ENCODE measurements around the gene RXRA.

The RXRA gene

DNA sequence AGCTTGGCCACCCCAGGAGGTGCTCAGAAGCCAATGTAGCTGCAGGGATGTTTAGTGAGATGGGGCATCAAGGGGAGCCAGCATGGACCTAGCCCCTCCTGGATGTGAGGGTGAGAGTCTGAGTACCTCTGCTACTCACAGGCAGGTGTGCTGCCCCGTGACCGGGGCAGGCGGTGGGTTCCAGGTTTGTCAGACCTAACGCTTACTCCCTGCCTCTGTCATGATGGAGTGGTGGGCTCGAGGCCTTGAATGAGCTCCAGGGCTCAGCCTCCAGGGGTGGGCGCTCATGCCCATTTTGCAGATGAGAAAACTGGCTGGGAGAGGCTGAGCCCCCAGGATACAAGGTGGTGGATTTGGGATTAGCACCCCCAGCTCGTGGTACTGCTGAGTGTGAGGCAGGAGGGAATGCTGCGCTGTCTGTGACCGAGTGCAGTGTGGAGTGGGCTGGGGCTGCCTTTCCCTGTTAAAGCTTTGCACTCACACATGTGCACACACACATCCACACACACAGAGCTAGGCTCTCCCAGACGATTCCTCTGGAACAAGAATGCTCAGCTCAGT is 1.5 kb downstream of the RXRA start:
- Histone ChIP-seq H3K4me1 (ENCODE audit: control insufficient read depth, insufficient read depth, low read length) (peaks cover 75% of the 10 kb centered on the region), H3K27me3 (ENCODE audit: control insufficient read depth in 1 of 2, insufficient read depth in 2 of 2, low read length in 2 of 2) (no peaks in the 10 kb centered on the region), H3K27ac (ENCODE audit: low read length) (peak overlapping the region; percentile 82), H3K9me3 (ENCODE audit: control insufficient read depth in 2 of 2, low read length in 2 of 2) (no peaks in the 10 kb centered on the region), H3K9ac (ENCODE audit: low read length in 2 of 2) (peak overlapping the region; percentile 82 to 85), H3K36me3 (ENCODE audit: control insufficient read depth in 2 of 2, insufficient read depth in 2 of 2, low read length in 2 of 2) (no peaks in the 10 kb centered on the region), H3K4me3 (ENCODE audit: low read length in 2 of 2) (peak overlapping the region; percentile 84 to 86)

DNA sequence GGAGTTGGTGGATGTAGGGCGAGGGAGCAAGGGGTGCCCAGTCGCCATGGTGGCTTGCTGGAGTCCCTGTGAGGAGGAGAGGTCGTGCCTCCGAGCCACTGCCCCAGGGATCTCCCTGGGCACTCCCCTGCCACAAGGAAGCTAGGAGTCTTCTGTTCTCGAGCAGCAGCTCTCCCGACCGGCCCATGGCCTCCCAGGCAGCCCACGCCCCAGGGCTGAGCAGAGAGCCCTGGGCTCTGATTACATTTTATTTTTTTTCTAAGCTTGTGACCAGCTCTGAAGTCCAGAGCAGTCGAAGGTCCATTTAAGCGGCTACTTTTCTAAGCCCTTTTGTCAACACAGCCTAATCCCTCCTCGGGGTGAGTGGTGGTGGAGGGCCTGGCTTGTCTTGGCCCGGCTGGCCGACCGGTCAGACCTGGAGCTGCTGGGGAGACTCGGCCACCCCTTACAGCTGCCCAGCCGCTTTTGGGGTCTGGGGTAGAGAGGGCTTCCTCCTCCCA is 2.1 kb downstream of the RXRA start:
- peak overlapping the region; percentile 82 for H3K27ac ChIP-seq (ENCODE audit: low read length)
- no peaks in the 10 kb centered on the region for H3K9me3 ChIP-seq (ENCODE audit: control insufficient read depth in 2 of 2, low read length in 2 of 2)
- H3K9ac ChIP-seq (ENCODE audit: low read length in 2 of 2) = peak overlapping the region; percentile 82 to 85
- H3K4me1 ChIP-seq (ENCODE audit: control insufficient read depth, insufficient read depth, low read length) = peaks cover 82% of the 10 kb centered on the region
- H3K27me3 ChIP-seq (ENCODE audit: control insufficient read depth in 1 of 2, insufficient read depth in 2 of 2, low read length in 2 of 2) = no peaks in the 10 kb centered on the region
- H3K4me3 ChIP-seq (ENCODE audit: low read length in 2 of 2) = peak overlapping the region; percentile 84 to 86
- H3K36me3 ChIP-seq (ENCODE audit: control insufficient read depth in 2 of 2, insufficient read depth in 2 of 2, low read length in 2 of 2) = no peaks in the 10 kb centered on the region

DNA sequence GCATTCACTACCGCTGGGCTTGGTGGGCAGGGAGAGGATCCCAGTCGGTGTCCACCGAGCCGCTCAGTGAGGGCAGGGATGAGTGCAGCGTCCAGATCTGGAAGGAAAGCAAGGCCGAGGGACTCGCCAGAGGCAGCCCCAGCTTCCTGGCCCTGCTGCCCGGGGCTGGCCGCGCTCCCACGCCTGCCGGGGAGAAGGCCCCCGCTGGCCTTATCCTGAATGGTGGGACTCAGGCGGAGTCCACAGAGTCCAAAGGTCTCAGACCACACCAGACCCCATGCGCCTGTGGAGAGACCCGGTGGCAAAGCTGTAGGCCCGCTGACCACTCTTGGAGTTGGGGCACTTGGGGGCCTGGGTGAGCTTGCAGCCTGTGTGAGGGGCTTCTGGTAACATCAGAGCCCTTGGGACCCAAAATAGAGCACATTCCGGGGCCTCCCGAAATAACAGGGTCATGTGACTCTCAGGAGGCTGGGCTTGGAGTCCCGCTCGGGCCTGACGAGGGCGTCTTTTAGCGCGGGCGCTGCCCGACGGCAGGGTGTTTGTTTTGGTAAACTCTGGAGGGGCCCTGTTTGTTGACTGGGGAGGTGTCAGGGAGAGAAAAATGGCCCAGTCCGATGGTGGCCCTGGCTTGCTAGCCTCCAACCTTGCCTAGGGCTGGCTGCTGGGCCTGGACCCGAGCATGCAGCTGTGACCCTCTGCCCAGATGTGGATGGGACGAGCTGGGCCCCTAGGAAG is 2.8 kb downstream of the RXRA start:
- H3K27ac ChIP-seq (ENCODE audit: low read length) = peak overlapping the region; percentile 82
- H3K9ac ChIP-seq (ENCODE audit: low read length in 2 of 2) = peak overlapping the region; percentile 82 to 85
- peak overlapping the region; percentile 84 to 86 for H3K4me3 ChIP-seq (ENCODE audit: low read length in 2 of 2)
- H3K9me3 ChIP-seq (ENCODE audit: control insufficient read depth in 2 of 2, low read length in 2 of 2) = no peaks in the 10 kb centered on the region
- no peaks in the 10 kb centered on the region for H3K36me3 ChIP-seq (ENCODE audit: control insufficient read depth in 2 of 2, insufficient read depth in 2 of 2, low read length in 2 of 2)
- peaks cover 83% of the 10 kb centered on the region for H3K4me1 ChIP-seq (ENCODE audit: control insufficient read depth, insufficient read depth, low read length)
- no peaks in the 10 kb centered on the region for H3K27me3 ChIP-seq (ENCODE audit: control insufficient read depth in 1 of 2, insufficient read depth in 2 of 2, low read length in 2 of 2)

DNA sequence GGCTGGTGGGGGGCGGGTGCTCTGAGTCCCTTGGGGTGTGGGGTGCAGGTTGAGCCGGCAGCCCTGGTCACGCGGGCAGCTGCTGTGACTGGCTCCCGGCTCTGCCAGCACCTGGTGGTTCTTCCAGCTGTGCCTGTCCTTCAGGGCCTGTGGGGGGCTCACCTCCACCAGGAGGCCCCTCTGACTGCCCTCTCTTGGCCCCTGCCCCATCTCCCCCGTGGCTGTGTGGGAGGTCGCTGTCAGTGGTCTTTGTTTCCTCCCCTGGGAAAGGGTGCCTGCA is 3.3 kb downstream of the RXRA start:
- Histone ChIP-seq H3K4me1 (ENCODE audit: control insufficient read depth, insufficient read depth, low read length) (peaks cover 83% of the 10 kb centered on the region), H3K27ac (ENCODE audit: low read length) (peak overlapping the region; percentile 82), H3K9me3 (ENCODE audit: control insufficient read depth in 2 of 2, low read length in 2 of 2) (no peaks in the 10 kb centered on the region), H3K4me3 (ENCODE audit: low read length in 2 of 2) (peak overlapping the region; percentile 84 to 86), H3K36me3 (ENCODE audit: control insufficient read depth in 2 of 2, insufficient read depth in 2 of 2, low read length in 2 of 2) (no peaks in the 10 kb centered on the region), H3K9ac (ENCODE audit: low read length in 2 of 2) (peak overlapping the region; percentile 82 to 85), H3K27me3 (ENCODE audit: control insufficient read depth in 1 of 2, insufficient read depth in 2 of 2, low read length in 2 of 2) (no peaks in the 10 kb centered on the region)

DNA sequence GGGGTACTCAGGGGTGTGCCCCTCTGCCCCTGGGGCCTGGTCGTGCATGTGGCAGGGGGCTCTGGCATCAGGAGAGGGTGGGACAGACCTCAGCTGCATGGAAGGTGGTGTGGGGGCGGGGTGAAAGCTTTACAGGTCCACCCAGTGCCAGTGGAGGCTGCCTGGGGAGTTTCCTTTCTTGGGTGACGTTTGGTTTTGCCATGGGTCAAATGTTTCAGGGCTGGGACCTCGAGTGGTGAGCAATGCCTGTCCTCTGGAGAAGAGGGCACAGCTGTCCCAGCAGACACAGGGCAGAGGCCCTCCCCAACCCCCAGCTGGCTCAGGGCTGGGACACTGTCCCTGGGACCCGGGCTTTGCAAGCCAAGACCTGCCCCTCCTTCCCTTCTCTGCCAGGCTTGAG is 3.6 kb downstream of the RXRA start:
- Histone ChIP-seq H3K4me3 (ENCODE audit: low read length in 2 of 2) (peak overlapping the region; percentile 84 to 86), H3K4me1 (ENCODE audit: control insufficient read depth, insufficient read depth, low read length) (peaks cover 83% of the 10 kb centered on the region), H3K27ac (ENCODE audit: low read length) (peak overlapping the region; percentile 82), H3K36me3 (ENCODE audit: control insufficient read depth in 2 of 2, insufficient read depth in 2 of 2, low read length in 2 of 2) (no peaks in the 10 kb centered on the region), H3K9me3 (ENCODE audit: control insufficient read depth in 2 of 2, low read length in 2 of 2) (no peaks in the 10 kb centered on the region), H3K27me3 (ENCODE audit: control insufficient read depth in 1 of 2, insufficient read depth in 2 of 2, low read length in 2 of 2) (no peaks in the 10 kb centered on the region), H3K9ac (ENCODE audit: low read length in 2 of 2) (peak overlapping the region in 1 of 2 donors; percentile 85)

DNA sequence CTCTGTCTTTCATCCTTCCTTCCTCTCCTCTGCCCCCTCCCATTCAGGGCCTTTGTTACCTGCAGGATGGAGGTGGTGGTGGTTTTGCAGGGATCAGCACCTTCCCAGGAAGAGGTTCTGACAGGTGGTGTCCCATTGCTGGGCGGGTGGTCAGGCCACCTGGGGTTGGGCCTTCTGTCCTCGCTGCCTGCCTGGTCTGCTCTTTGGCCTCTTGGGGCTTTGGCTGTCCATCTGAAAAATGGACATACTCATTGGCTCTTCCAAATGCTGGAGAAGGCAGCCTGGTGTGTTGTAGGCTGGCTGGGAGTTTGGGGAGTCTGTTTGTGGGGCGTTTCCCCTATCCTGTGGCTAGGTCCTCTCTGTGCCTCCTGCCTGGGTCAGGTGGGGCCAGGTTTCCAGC is 4.3 kb downstream of the RXRA start:
- H3K9ac ChIP-seq (ENCODE audit: low read length in 2 of 2) = no peak overlapping the region
- no peaks in the 10 kb centered on the region for H3K27me3 ChIP-seq (ENCODE audit: control insufficient read depth in 1 of 2, insufficient read depth in 2 of 2, low read length in 2 of 2)
- peak overlapping the region in 1 of 2 donors; percentile 84 for H3K4me3 ChIP-seq (ENCODE audit: low read length in 2 of 2)
- H3K36me3 ChIP-seq (ENCODE audit: control insufficient read depth in 2 of 2, insufficient read depth in 2 of 2, low read length in 2 of 2) = no peaks in the 10 kb centered on the region
- peaks cover 81% of the 10 kb centered on the region for H3K4me1 ChIP-seq (ENCODE audit: control insufficient read depth, insufficient read depth, low read length)
- peak overlapping the region; percentile 31 for H3K27ac ChIP-seq (ENCODE audit: low read length)
- no peaks in the 10 kb centered on the region for H3K9me3 ChIP-seq (ENCODE audit: control insufficient read depth in 2 of 2, low read length in 2 of 2)

DNA sequence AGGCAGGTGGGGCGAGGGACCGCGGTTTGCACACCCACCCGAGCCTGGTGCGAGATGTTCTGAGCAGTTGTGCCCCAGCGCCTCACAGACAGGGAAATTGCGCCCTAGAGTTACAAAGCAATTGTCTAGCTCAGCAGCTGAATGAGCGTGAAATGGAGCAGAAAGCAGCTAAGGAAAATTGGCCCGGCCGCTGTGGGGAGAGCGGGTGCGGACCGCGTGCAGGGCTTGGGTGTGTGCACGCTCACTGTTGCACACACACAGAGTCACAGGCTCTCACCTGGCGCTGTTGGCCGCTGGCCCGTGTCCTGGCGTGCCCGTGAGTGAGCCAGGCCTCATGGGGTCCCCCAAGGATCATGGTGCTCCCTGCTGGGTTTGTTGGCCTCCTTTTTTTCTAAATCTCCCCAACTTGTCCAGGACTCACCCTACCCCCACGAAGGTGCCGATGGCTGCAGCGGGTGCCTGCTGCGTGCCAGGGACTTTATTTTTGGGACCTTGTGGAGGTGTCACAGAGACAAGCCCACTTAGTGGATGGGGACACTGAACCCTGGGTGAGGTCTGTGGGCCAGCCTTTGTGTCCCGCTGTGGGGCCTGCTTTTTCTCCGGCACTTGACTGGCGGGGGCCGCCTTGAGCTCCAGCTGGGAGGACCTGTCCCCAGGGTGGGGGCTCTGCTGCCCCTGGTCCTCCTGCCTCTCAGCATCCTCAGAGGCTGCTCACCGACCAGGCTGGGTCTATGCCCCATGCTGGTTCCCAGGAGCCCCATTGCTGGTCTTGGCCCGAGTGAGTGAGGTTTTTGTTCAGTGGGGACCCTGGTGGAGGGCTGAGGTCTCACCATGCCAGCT is 5.2 kb downstream of the RXRA start:
- Histone ChIP-seq H3K4me3 (ENCODE audit: low read length in 2 of 2) (no peak overlapping the region), H3K9ac (ENCODE audit: low read length in 2 of 2) (no peak overlapping the region), H3K4me1 (ENCODE audit: control insufficient read depth, insufficient read depth, low read length) (peaks cover 88% of the 10 kb centered on the region), H3K36me3 (ENCODE audit: control insufficient read depth in 2 of 2, insufficient read depth in 2 of 2, low read length in 2 of 2) (no peaks in the 10 kb centered on the region), H3K27ac (ENCODE audit: low read length) (no peak overlapping the region), H3K27me3 (ENCODE audit: control insufficient read depth in 1 of 2, insufficient read depth in 2 of 2, low read length in 2 of 2) (no peaks in the 10 kb centered on the region), H3K9me3 (ENCODE audit: control insufficient read depth in 2 of 2, low read length in 2 of 2) (no peaks in the 10 kb centered on the region)

DNA sequence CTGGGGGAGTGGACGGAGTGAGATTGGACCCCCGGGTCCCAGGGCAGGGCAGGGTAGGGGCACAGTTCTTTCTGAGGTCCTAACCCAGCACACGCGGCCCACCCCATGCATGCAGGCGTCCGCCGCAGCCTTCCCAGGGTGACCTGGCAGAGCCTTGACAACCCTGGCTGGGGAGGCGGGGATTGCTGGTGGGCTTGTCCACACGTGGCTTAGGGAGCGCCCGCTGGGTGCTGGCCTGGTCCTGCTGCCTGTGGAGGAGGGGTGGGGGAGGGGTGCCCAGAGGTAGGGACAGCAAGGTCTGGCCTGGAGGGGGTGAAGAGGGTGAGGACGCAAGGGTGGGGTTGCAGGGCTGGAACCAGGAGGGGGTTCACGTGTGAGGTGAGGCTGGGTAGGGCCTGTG is 6.0 kb downstream of the RXRA start:
- Histone ChIP-seq H3K9me3 (ENCODE audit: control insufficient read depth in 2 of 2, low read length in 2 of 2) (no peaks in the 10 kb centered on the region), H3K9ac (ENCODE audit: low read length in 2 of 2) (no peak overlapping the region), H3K27me3 (ENCODE audit: control insufficient read depth in 1 of 2, insufficient read depth in 2 of 2, low read length in 2 of 2) (no peaks in the 10 kb centered on the region), H3K4me3 (ENCODE audit: low read length in 2 of 2) (no peak overlapping the region), H3K27ac (ENCODE audit: low read length) (no peak overlapping the region), H3K4me1 (ENCODE audit: control insufficient read depth, insufficient read depth, low read length) (peaks cover 96% of the 10 kb centered on the region), H3K36me3 (ENCODE audit: control insufficient read depth in 2 of 2, insufficient read depth in 2 of 2, low read length in 2 of 2) (no peaks in the 10 kb centered on the region)

DNA sequence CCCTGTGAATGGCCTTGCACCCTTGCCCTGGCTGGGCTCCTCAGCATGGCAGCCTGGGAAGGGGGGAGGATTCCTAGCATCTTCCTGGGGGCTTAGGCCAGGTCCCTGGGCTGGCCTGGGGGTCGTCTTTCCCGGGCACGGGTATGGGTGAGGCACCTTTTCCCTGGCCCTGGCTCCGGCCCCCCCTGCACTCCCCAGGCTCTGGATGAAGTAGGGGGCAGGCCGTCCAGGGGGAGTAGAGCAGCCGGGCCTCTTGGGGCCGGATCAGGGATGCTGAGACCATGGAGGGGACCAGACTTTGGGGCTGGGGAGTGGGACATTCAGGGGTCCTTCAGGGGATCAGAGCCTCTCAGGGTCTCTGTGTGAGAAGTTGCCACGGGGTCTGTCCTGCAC is 6.6 kb downstream of the RXRA start:
- no peak overlapping the region for H3K27ac ChIP-seq (ENCODE audit: low read length)
- peak overlapping the region in 1 of 2 donors; percentile 35 for H3K4me3 ChIP-seq (ENCODE audit: low read length in 2 of 2)
- H3K9ac ChIP-seq (ENCODE audit: low read length in 2 of 2) = no peak overlapping the region
- no peaks in the 10 kb centered on the region for H3K36me3 ChIP-seq (ENCODE audit: control insufficient read depth in 2 of 2, insufficient read depth in 2 of 2, low read length in 2 of 2)
- H3K4me1 ChIP-seq (ENCODE audit: control insufficient read depth, insufficient read depth, low read length) = peaks cover 97% of the 10 kb centered on the region
- H3K27me3 ChIP-seq (ENCODE audit: control insufficient read depth in 1 of 2, insufficient read depth in 2 of 2, low read length in 2 of 2) = no peaks in the 10 kb centered on the region
- no peaks in the 10 kb centered on the region for H3K9me3 ChIP-seq (ENCODE audit: control insufficient read depth in 2 of 2, low read length in 2 of 2)

DNA sequence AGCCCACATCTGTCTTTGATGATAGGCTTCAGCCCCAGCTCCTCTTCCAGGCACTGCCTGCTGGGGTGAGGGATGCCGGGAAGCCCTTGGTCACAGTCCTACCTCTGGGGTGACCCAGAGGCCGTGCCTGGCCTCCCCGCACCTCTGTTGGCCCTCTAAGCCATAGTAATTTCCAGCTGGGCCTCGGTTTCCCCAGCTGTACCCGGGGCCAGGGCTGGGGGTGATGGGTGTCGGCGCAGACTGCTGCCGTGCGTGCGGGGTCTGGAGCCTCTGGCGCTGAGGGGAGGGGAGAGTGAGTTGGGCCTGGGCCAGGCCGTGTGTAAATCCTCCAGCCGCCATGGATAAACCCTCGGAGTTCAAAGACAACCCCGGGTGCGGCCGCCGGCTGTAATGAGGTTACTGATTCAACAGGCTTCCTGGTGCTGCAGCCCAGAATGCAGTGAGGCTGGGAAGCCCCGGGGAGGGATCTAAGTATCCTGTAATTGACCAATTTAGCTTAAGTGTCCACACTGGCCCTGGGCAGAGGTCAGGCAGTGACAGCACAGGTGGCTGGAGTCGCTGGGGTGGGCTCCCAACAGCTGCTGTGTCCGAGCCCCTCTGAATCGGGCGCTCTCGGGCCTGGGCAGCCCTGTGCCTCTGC is 7.1 kb downstream of the RXRA start:
- Histone ChIP-seq H3K36me3 (ENCODE audit: control insufficient read depth in 2 of 2, insufficient read depth in 2 of 2, low read length in 2 of 2) (no peaks in the 10 kb centered on the region), H3K27me3 (ENCODE audit: control insufficient read depth in 1 of 2, insufficient read depth in 2 of 2, low read length in 2 of 2) (no peaks in the 10 kb centered on the region), H3K27ac (ENCODE audit: low read length) (no peak overlapping the region), H3K9ac (ENCODE audit: low read length in 2 of 2) (no peak overlapping the region), H3K4me3 (ENCODE audit: low read length in 2 of 2) (peak overlapping the region in 1 of 2 donors; percentile 44), H3K4me1 (ENCODE audit: control insufficient read depth, insufficient read depth, low read length) (peaks cover 97% of the 10 kb centered on the region), H3K9me3 (ENCODE audit: control insufficient read depth in 2 of 2, low read length in 2 of 2) (no peaks in the 10 kb centered on the region)
